COLO668 (cell line): Measurements from ENCODE around the gene ZDHHC13.

Source experiments
- DNase-seq: peaks from one replicate; lab custom pipeline; 2025; ENCODE audit not compliant: unreplicated experiment; lab: John Stamatoyannopoulos, UW

The ZDHHC13 gene

DNA sequence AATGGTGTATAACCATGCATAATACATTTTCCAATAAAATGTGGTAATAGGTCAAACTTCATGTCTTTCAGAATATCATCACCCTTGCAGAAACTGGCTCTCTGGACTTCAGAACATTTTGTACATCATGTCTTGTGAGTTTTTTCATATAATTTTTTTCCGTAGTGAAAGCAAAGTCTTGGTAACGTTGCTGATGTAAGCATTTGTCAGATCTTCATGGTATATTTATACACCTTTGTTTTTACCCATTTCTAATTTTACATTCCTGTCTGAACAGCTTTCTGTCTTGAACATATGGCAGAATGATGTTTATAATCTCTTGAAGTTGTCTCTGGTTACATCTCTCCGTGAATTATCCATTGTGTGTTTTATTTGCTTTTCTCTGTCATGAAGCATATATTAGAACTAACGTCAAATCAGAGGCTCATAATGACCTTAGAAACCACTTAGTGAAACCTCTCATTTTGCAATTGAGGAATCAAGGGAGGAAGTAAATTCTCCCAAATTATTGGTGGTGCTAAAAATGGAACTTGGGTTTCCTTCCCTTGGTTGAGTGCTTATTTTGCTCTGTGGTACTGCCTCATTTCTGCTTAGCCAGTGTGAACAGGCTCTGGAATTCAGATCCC lies 47.4 kb downstream of the ZDHHC13 start:
- no peak for DNase-seq

DNA sequence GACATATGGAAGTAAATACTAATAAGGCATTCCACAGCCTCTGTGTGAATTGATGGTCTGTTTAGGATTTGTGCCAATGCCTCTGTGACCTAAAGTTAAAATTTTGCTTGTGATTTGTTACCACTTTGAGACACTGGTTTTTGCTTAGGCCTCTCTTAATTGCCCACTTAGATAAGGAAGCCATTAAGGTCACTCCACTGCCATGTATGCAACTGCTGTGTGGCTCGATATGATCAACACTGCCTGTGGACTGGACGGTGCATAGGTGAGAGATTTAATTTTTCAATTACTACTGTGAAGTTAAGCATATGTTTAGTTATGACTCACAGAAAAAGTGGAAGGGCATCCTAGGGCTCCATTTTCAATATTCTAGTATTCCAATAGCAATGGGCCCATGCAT lies 47.9 kb downstream of the ZDHHC13 start:
- DNase-seq = no peak

DNA sequence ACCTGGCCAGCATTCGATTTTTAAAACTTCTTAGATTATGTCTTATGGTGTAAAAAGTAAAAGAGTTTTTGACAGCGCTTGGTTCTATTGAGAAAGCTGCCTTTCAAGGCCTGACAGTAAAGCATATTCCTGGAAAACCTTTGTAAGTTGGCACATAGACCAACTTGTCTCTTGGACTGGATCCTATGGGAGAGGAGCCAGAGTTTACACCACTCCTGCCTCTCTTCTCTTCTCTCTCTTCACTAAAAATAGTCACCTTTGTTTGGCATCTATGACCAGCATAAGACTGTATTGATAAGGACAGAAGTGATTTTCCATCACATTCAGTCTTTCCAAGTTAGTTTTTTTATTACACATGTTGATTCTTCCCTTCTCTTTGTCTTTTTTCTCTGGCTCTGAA lies 51.1 kb downstream of the ZDHHC13 start:
- no peak for DNase-seq

GRCh38 chr11:19173004-19173689 lies 56.2 kb downstream of the ZDHHC13 start:
- no peak for DNase-seq

- DNase-seq = no peak
Observed at GRCh38 chr11:19173964-19174638, 57.1 kb downstream of the ZDHHC13 start.

GRCh38 chr11:19176629-19177186 lies 59.7 kb downstream of the ZDHHC13 start:
- DNase-seq = no peak

- DNase-seq = no peak
Observed at GRCh38 chr11:19181531-19182261, 64.7 kb downstream of the ZDHHC13 start.

GRCh38 chr11:19183646-19184045 lies 66.7 kb downstream of the ZDHHC13 start:
- no peak for DNase-seq

- DNase-seq = no peak
Observed at GRCh38 chr11:19185036-19185435, 68.1 kb downstream of the ZDHHC13 start.

GRCh38 chr11:19185516-19186052 lies 68.6 kb downstream of the ZDHHC13 start:
- DNase-seq = no peak

GRCh38 chr11:19187114-19187832 lies 70.3 kb downstream of the ZDHHC13 start:
- DNase-seq = no peak

DNA sequence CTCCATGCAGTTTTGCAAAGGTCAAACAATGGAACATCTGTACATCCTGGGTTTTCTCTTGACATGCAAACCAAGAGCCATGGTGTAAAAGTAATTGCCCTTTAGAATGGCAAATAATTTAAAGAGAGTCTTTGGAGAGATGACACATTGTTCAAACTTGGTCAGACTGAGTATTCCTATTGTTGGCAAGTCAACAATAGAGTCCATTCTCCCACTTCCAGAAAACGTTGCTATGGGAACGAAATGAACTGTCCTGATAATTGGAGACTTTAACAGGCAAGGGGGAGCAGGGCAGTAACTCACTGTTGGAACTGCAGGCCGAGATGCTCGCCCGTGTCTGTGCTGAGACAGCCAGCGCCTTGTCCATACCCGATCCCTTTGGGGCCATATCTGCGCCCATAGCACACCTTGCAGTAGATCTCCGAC lies 70.9 kb downstream of the ZDHHC13 start:
- no peak for DNase-seq

GRCh38 chr11:19191530-19192169 lies 74.7 kb downstream of the ZDHHC13 start:
- no peak for DNase-seq

- no peak for DNase-seq
Observed at GRCh38 chr11:19193916-19194315, 76.9 kb downstream of the ZDHHC13 start.

DNA sequence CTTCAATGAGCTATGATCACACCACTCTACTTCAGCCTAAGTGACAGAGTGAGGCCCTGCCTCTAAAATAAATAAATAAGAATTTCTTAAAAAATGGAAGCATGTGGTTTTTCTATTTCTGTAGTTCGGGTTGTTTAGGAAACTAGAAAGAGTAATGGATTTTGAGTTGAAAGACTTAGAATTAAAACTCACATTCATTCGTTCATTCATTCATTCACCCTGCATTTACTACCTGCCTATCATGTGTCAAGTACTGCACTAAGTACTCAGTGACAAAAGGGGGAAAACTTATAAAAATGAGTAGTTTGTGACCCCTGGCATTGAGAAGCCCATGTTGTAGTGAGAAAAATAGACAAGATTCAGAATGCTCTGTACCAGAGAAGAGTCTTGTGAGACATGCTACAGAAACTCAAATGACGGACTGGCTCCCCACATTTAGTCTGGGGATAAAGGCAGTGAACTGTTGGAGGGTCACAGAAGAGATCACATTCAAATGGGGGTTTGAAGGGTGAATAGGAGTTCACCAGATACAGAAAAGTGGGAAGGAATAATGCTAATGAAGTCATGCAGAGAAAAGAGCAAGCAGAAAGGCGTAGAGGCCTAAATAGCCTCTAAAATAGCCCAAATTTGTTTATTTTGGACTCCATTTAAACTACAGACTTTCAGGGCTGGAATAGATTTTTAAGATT lies 77.8 kb downstream of the ZDHHC13 start:
- DNase-seq = no peak

DNA sequence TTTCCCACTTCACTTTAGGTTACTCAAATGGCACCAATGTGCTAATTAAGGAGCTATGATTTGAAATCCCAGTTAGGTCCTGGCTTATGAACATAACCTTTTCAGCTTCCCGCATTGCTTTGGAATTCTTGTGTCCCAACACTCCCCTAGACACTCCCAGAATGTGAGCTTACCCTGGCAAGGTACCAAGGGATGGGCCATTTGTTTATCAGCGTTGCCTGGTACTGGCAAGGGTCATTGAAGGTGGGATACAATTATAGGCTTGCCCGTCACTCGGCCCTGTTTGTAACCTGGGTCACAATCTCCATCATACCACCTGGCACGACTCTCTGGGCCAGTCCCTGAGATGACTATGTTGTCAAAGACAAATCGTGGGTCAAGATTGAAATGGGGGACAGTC lies 79.5 kb downstream of the ZDHHC13 start:
- DNase-seq = no peak

DNA sequence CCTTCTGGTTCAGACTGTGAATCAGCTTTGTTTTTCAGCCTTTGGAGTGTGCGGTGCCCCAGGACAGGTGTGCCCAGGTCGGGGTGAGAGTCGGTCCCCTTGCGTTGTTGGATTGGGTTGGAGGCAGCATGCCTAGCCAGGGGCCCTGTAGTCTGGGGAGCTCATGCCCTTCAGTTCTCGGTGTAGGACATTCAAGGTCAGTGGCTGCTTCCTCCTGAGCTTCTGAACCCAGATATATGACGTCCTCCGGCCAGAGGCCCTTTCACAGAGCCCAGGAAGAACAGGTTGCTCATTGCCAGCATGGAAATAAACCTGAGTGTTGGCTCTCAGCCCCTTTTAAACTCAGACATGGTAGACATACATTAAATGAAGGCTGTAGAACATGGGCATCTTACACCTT lies 82.1 kb downstream of the ZDHHC13 start:
- no peak for DNase-seq

DNA sequence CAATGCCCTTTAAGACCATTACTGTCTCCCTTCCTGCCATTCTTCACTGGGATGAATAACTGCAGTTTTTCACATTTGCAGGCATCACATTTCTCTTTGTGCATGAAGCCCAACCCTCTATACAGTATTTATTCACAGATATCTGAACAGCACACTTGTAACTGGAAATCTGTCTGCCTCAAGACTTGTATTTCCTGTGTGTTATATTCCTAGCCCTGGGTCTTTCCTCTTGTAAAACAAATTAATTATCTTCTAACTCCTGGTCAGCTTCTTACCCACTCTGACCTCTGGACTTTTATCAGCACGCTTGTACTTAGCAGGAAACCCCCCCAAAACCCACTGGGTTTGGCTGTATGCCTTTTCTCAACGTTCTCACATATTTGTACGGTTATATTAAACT lies 82.8 kb downstream of the ZDHHC13 start:
- no peak for DNase-seq

DNA sequence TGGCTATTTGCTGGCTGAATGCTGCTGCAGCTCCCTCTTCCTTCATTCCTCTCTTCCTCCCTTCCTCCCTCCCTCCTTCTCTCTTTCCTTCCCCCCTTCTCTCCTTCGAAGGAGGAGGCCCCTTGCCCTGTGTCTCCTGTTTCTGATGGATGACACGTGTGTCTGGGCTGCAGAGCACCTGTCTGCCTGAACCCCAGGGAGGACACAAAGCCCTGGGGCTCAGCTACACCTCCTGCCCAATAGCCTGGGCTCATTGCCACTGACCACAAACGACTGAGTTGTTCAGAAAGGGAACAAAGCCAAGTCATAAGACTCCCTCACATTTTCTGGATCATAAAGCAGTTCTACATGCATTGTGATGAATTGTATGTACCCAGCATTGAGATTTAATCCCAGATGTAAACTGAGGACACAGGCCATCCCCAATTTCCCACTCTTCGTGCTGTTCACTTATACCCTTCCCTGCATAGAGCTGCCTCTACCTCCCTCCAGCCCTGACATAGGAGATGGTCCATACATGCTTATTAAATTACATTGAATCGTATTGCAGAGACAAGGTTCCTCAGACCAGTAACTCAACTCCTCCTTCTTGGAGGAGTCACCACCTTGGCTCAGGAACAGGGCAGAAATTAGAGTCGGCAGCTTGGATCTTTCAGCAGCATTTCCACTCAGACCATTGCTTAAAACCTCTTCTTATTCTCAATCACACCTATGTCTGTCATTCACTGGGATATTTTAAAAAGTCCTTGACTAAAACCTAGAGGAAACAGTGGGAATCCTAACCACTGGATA lies 83.6 kb downstream of the ZDHHC13 start:
- no peak for DNase-seq
